ENCODE measurements around the gene LRIG1. TPM values are rescaled to one million over a fixed set of nuclear protein-coding genes. Genes with fewer than 3 reads are reported as not detected.

Gene LRIG1
- total RNA-seq, 1 experiment from 2014 or later: 52.4 TPM

- Histone ChIP-seq H3K36me3 (ENCODE audit: insufficient read depth, low read length) (no peaks in the 10 kb centered on the region), H3K27me3 (ENCODE audit: low read length) (no peaks in the 10 kb centered on the region), H3K79me2 (ENCODE audit: low read length) (no peaks in the 10 kb centered on the region), H3K27ac (ENCODE audit: low read length) (no peak overlapping the region), H2AFZ (ENCODE audit: low read length) (no peak overlapping the region), H4K20me1 (ENCODE audit: insufficient read depth, low read depth, low read length) (peaks cover 29% of the 10 kb centered on the region), H3K9ac (ENCODE audit: low read length) (no peak overlapping the region), H3K9me2 (replicated peaks; ENCODE audit: insufficient read depth, low read length) (no peaks in the 10 kb centered on the region), H3K4me1 (ENCODE audit: low read length) (no peaks in the 10 kb centered on the region), H3K9me3 (ENCODE audit: low read length) (no peaks in the 10 kb centered on the region), H3K4me3 (ENCODE audit: low read length) (no peak overlapping the region), H3K4me2 (ENCODE audit: low read depth, low read length, poor library complexity, severe bottlenecking) (no peak overlapping the region)
- no peak for DNase-seq
Observed at GRCh38 chr3:66335671-66336070, 165.2 kb downstream of the LRIG1 start.

Measured in Karpas-422 (cell line).